ENCODE results near the gene CADPS2. TPM values are rescaled to one million over a fixed set of nuclear protein-coding genes. Genes with fewer than 3 reads are reported as not detected.

The CADPS2 gene
- total and polyA plus RNA-seq, 2 donors (not counting 1 experiment from before 2014, with no cell fraction given), result not detected

DNA sequence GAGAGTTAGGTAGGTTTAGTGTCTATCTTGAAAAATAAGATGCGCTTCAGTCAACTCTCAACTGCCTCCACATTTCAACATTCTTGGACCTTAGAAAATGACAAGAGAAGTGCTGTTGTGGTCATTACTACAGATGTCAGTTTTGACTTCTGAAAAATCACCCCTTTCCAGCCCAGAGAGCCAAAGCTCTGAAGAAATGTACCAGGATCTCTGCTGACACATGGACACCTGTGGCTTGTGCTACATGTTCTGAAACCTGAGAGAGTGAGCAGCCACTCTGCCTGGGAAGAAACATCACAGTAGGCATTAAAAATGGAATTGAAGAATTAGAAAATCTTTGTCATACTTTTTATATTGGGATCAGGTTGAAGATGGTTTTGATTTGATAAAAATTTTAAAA, 545.8 kb downstream of the CADPS2 start:
- H3K4me3 Mint-ChIP-seq, result no peak overlapping the region
- no peaks in the 10 kb centered on the region for H3K9me3 ChIP-seq (ENCODE audit: control extremely low read depth in 1 of 3, control insufficient read depth in 2 of 3, insufficient read depth in 1 of 3, low read length in 2 of 3)
- no peaks in the 10 kb centered on the region for H3K4me1 Mint-ChIP-seq
- H3K27ac Mint-ChIP-seq, result no peak overlapping the region
- TF ChIP-seq, protein P1, sequence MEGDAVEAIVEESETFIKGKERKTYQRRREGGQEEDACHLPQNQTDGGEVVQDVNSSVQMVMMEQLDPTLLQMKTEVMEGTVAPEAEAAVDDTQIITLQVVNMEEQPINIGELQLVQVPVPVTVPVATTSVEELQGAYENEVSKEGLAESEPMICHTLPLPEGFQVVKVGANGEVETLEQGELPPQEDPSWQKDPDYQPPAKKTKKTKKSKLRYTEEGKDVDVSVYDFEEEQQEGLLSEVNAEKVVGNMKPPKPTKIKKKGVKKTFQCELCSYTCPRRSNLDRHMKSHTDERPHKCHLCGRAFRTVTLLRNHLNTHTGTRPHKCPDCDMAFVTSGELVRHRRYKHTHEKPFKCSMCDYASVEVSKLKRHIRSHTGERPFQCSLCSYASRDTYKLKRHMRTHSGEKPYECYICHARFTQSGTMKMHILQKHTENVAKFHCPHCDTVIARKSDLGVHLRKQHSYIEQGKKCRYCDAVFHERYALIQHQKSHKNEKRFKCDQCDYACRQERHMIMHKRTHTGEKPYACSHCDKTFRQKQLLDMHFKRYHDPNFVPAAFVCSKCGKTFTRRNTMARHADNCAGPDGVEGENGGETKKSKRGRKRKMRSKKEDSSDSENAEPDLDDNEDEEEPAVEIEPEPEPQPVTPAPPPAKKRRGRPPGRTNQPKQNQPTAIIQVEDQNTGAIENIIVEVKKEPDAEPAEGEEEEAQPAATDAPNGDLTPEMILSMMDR (IDR thresholded peaks at IDR 0.05), result no peak
- no peak for TF ChIP-seq EZH2 (IDR thresholded peaks at IDR 0.05; ENCODE audit: borderline replicate concordance, insufficient read depth, low read depth, low read length, poor library complexity, severe bottlenecking)
- intact Hi-C loops (cut with micrococcal nuclease), result no loop called here
- H3K79me2 ChIP-seq (ENCODE audit: control insufficient read depth, insufficient read depth, low read length), result no peaks in the 10 kb centered on the region
- no peaks in the 10 kb centered on the region for H3K4me1 ChIP-seq (ENCODE audit: control insufficient read depth in 2 of 2, insufficient read depth in 2 of 2, low read length in 2 of 2)
- CTCF ChIA-PET, result no interaction called here
- POLR2A ChIA-PET, result no interaction called here
- no CpG with 5 or more reads among the region's 1 CpG for WGBS (ENCODE audit: insufficient coverage)
- H3K9me3 Mint-ChIP-seq (ENCODE audit: insufficient read depth), result no peaks in the 10 kb centered on the region
- no peak overlapping the region for H3K9ac ChIP-seq (ENCODE audit: low read length)
- DNase-seq, result no peak
- H3K27ac ChIP-seq (ENCODE audit: low read length in 2 of 2), result no peak overlapping the region
- no peaks in the 10 kb centered on the region for H3K27me3 ChIP-seq (replicated peaks in 1 of 4; ENCODE audit: control extremely low read depth in 1 of 4, control insufficient read depth in 3 of 4, insufficient read depth in 4 of 4, low read length in 3 of 4)
- H3K4me2 ChIP-seq (replicated peaks; ENCODE audit: low read depth, low read length, poor library complexity, severe bottlenecking), result no peak overlapping the region
- H3K4me3 ChIP-seq (ENCODE audit: control extremely low read depth in 1 of 5, extremely low read depth in 1 of 5, insufficient read depth in 1 of 5, low read depth in 2 of 5, low read length in 4 of 5), result no peak overlapping the region
- H3K36me3 ChIP-seq (replicated peaks in 1 of 2; ENCODE audit: control extremely low read depth in 1 of 2, control insufficient read depth in 1 of 2, extremely low read depth in 1 of 2, insufficient read depth in 2 of 2, low read length in 1 of 2), result no peaks in the 10 kb centered on the region
- no peaks in the 10 kb centered on the region for H4K20me1 ChIP-seq (ENCODE audit: control insufficient read depth, insufficient read depth, low read length, poor library complexity, severe bottlenecking)
- H3K27me3 Mint-ChIP-seq, result no peaks in the 10 kb centered on the region
- no peak for ATAC-seq (ENCODE audit: low read depth)
- no peak overlapping the region for H2AFZ ChIP-seq (ENCODE audit: insufficient read depth, low read depth, low read length, poor library complexity, severe bottlenecking)

DNA sequence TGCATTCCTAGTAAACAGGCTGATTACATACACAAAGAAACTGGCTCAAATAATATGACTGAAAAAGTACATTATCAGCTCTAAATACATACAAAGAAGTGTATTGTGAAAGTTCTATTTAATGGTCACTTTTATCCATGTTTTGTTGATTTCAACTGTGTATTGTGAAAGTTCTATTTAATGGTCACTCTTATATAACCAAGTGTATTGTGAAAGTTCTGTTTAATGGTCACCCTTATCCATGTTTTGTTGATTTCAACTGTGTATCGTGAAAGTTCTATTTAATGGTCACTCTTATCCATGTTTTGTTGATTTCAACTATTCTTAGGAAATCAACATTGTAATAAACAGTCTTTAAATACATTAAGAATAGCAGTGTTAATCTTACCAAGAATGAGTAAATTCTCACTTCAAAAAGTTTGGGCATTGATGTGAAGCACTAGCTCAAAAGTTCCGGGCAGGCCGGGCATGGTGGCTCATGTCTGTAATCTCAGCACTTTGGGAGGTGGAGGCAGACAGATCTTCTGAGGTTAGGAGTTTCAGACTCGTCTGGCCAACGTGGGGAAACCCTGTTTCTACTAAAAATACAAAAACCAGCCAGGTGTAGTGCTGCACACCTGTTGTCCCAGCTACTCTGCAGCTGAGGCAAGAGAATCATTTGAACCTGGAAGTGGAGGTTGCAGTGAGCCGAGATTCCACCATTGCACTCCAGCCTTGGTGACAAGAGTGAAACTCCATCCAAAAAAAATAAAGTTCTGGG, 546.9 kb downstream of the CADPS2 start:
- 78% methylated on average over 4 of the region's 6 CpGs for WGBS (ENCODE audit: insufficient coverage)
- no peaks in the 10 kb centered on the region for H3K79me2 ChIP-seq (ENCODE audit: control insufficient read depth, insufficient read depth, low read length)

More for the DNA sequence above, 546.9 kb downstream of the CADPS2 start:
- H3K36me3 ChIP-seq (replicated peaks in 1 of 2; ENCODE audit: control extremely low read depth in 1 of 2, control insufficient read depth in 1 of 2, extremely low read depth in 1 of 2, insufficient read depth in 2 of 2, low read length in 1 of 2), result no peaks in the 10 kb centered on the region
- intact Hi-C loops (cut with micrococcal nuclease), result no loop called here
- no peaks in the 10 kb centered on the region for H3K27me3 ChIP-seq (replicated peaks in 1 of 4; ENCODE audit: control extremely low read depth in 1 of 4, control insufficient read depth in 3 of 4, insufficient read depth in 4 of 4, low read length in 3 of 4)
- H3K4me1 Mint-ChIP-seq, result no peaks in the 10 kb centered on the region
- no peaks in the 10 kb centered on the region for H3K27me3 Mint-ChIP-seq
- H3K9ac ChIP-seq (ENCODE audit: low read length), result no peak overlapping the region
- H3K9me3 ChIP-seq (ENCODE audit: control extremely low read depth in 1 of 3, control insufficient read depth in 2 of 3, insufficient read depth in 1 of 3, low read length in 2 of 3), result no peaks in the 10 kb centered on the region
- TF ChIP-seq EZH2 (IDR thresholded peaks at IDR 0.05; ENCODE audit: borderline replicate concordance, insufficient read depth, low read depth, low read length, poor library complexity, severe bottlenecking), result no peak
- TF ChIP-seq, protein P1 (IDR thresholded peaks at IDR 0.05), result no peak
- no peaks in the 10 kb centered on the region for H3K4me1 ChIP-seq (ENCODE audit: control insufficient read depth in 2 of 2, insufficient read depth in 2 of 2, low read length in 2 of 2)
- ATAC-seq (ENCODE audit: low read depth), result no peak
- H3K4me3 Mint-ChIP-seq, result no peak overlapping the region
- no peak overlapping the region for H3K4me2 ChIP-seq (replicated peaks; ENCODE audit: low read depth, low read length, poor library complexity, severe bottlenecking)
- DNase-seq, result no peak
- POLR2A ChIA-PET, result no interaction called here
- H4K20me1 ChIP-seq (ENCODE audit: control insufficient read depth, insufficient read depth, low read length, poor library complexity, severe bottlenecking), result no peaks in the 10 kb centered on the region
- no peak overlapping the region for H3K27ac ChIP-seq (ENCODE audit: low read length in 2 of 2)
- CTCF ChIA-PET, result no interaction called here
- no peak overlapping the region for H3K4me3 ChIP-seq (ENCODE audit: control extremely low read depth in 1 of 5, extremely low read depth in 1 of 5, insufficient read depth in 1 of 5, low read depth in 2 of 5, low read length in 4 of 5)
- H3K9me3 Mint-ChIP-seq (ENCODE audit: insufficient read depth), result no peaks in the 10 kb centered on the region
- H3K27ac Mint-ChIP-seq, result no peak overlapping the region
- no peak overlapping the region for H2AFZ ChIP-seq (ENCODE audit: insufficient read depth, low read depth, low read length, poor library complexity, severe bottlenecking)
